Choroid plexus epithelial cell (primary cell): ENCODE measurements around the gene MST1.
"Not testable (repeated sequence)": the region's sequence is repeated elsewhere in the genome, so short reads cannot be mapped to it uniquely, and the experiment has no call there.

Experiments
- DNase-seq: peaks from one replicate; pipeline ENCODE4 v3.0.0-alpha.2; 2010; ENCODE audit warnings: low read depth
- H3K4me3 ChIP-seq: 2 replicates; pipeline ENCODE4 v1.5.1; 2011; ENCODE audit warnings: low read depth, mild to moderate bottlenecking, control low read depth, low read length, moderate library complexity
- TF ChIP-seq, protein P1 (sequence below): conservative IDR thresholded peaks from 2 replicates; pipeline ENCODE4 v1.5.1; 2011; ENCODE audit warnings: low read depth, mild to moderate bottlenecking, control low read depth, inconsistent platforms, low read length, moderate library complexity

Gene MST1

DNA sequence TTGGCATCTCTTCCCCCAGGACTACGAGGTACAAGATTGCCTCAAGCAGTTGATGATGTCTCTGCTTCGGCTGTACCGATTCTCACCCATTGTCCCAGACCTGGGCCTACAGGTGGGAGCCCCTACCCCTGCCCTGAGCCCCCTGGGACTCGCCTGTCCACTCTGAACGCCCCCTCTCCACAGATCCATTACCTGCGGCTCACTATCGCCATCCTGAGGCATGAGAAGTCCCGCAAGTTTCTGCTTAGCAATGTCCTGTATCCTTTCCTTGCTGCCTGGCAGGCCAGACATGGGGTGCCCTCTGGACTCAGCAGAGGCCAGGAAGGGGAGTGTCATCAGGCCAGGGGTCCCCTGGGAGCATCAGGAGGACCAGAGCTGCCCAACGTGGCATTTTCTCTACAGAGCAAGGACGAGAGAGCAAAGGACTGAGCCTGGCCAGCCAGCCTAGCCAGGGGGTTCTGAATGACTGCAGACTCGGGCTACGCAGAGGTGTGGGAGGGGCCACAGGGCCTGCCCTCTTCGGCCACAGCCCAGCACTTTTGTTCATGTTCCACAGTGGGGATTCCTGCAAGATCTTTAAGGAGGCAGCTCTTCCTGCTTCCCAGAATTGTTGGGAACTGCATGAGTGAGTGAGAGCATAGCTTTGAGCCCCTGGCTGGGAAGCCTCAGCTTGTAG, 11.3 kb upstream of the MST1 start:
- no peak for DNase-seq
- no peak overlapping the region for H3K4me3 ChIP-seq
- TF ChIP-seq, protein P1, sequence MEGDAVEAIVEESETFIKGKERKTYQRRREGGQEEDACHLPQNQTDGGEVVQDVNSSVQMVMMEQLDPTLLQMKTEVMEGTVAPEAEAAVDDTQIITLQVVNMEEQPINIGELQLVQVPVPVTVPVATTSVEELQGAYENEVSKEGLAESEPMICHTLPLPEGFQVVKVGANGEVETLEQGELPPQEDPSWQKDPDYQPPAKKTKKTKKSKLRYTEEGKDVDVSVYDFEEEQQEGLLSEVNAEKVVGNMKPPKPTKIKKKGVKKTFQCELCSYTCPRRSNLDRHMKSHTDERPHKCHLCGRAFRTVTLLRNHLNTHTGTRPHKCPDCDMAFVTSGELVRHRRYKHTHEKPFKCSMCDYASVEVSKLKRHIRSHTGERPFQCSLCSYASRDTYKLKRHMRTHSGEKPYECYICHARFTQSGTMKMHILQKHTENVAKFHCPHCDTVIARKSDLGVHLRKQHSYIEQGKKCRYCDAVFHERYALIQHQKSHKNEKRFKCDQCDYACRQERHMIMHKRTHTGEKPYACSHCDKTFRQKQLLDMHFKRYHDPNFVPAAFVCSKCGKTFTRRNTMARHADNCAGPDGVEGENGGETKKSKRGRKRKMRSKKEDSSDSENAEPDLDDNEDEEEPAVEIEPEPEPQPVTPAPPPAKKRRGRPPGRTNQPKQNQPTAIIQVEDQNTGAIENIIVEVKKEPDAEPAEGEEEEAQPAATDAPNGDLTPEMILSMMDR = peak; percentile 38

DNA sequence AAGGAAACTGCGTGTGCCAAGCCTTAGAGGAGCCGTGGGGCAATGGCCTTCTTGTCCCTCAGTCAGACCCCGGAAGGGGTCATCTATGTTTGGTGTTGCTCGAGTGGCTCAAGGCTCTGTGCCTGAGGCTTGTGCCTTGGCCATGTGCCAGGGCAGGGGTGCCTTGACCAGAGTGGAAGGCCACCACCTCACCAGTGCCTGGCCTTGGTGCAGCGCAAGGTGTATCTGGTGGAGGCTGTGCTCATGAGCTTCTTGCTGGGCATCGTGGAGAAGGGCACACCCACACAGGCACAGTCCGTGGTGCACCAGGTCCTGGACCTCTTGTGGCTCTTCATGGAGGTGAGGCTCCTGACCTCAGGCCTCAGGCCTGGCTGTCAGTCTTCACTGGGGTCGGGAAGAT, 10.7 kb upstream of the MST1 start:
- no peak for DNase-seq
- TF ChIP-seq, protein P1 = no peak
- no peak overlapping the region for H3K4me3 ChIP-seq

DNA sequence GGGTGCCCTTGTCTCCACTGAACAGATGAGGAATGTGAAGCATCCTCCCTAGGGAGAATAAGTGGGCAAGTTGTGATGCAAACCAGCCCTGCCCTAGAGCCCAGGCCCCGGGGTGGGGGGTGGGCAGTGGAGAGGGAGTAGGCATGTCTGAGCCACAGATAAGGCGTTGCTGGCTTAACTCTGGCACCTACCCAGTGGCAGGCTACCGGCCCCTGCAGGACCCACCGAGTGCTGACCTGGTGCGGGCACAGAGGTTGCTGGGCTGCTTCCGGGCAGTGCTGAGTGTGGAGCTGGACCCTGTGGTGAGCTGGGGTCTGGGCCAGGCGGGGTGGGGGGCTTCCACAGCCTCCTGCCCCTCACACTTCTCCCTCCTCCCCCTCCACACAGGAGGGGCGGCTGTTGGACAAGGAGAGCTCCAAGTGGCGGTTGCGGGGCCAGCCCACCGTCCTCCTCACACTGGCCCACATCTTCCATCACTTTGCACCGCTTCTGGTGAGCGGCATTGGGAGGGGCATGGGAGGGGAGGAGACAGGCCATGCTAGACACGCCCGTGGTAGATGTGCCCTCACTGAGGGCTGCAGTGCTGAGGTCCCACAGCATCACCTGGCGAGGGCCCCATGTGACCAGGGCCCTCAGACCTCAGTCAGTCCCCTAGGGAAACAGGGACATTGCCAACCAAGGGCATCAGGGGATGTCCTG, 10.2 kb upstream of the MST1 start:
- TF ChIP-seq, protein P1 = no peak
- DNase-seq = no peak
- H3K4me3 ChIP-seq = no peak overlapping the region

DNA sequence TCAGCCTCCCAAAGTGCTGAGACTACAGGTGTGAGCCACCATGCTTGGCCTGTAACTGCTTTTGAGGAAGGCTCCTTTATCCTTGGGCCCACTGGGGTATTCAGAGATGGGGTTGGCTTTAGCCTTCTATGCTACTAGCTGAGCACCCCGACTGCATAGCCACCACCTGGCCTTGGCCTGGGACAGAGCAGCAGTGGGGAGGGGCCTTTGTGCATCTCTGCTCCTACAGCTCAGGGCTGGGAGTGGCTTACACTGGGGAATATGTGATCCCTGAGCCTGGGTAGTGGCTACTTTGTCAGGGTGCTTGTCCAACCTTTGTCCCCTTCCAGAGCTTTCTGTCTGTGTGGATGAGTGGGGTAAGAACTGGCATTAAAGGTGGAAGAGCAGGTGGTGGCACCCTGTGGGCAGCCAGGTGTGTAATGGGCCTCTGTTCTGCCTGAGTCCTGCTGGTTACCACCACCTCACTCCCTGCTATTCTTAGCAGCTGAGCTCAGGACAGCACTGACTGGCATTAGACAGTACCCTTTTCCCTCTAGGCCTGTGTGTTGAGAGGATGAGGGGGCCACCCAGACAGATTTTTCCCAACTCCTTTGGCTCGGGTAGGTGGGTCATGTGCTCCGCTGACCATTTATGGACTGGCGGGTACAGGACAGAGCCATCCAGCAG, 6.2 kb upstream of the MST1 start:
- not testable (repeated sequence) for DNase-seq, H3K4me3 ChIP-seq

DNA sequence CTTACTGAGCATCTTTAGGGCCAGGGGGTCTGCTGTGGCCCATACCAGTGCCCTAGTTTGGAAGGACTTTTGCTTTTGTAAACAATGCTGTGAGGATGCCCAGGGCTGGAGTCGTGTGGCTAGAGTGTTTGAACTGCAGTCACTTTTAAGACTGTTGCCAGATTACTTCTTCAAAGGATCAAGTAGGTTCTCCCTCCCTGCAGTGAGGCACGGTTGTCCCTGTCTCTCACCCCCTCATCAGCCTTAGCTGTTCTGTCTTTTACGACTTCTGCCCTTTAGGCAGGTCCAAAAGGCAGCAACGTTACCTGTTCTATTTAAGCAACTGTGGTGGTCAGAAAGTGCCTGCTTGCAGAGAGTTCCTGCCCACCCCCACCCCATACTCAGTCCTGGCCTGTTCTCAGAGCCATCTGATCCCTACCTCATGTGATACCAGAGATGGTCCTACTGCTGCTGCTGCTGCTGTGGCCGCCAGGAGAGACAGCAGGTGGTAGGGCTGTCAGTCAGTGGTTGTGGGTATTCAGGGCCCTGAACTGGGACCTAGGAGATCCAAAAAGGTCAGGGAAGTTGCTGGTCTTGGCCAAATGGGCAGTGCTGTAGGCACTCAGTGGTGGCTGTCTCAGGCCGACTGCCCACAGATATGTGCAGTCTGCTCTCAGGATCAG, 5.3 kb upstream of the MST1 start:
- not testable (repeated sequence) for H3K4me3 ChIP-seq, DNase-seq

DNA sequence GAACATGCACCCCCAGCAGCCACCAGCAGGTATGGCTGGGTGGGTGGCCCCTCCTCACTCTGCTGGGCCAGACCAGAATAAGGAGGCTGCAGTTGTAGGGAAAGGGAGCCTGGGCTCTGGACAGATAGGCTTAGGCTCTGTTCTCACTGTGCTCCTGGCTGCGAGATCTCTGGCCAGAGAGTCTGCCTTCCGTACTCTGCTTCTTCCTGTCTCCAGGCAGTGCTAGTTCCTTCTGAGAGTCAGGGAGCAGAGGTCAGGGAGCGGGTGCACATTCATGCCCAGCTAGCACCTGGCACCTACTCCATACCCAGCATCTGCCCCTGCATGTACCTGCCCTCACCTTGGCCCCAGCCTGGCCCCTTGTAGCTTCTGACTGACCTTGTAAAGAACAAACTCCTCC, 2.2 kb upstream of the MST1 start:
- not testable (repeated sequence) for H3K4me3 ChIP-seq, DNase-seq

DNA sequence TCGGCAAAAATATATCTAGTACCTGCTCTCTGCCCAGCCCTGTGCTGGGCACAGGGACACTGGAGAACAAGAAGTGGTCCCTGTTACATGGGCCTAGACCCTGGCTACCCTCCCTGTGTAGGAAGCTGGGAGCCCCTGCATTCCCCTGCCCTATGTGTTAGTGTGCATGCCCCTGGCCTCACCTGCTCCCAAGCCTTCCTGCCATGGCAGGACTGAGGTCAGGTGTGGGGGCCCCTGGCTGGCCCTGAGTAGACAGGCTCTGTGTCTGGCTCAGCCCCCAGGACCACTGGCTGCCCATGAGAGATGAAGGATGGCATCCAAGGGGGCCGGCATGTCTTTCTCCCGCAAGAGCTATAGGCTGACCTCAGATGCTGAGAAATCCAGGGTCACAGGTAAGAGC, 1.6 kb upstream of the MST1 start:
- DNase-seq, H3K4me3 ChIP-seq: not testable (repeated sequence)

DNA sequence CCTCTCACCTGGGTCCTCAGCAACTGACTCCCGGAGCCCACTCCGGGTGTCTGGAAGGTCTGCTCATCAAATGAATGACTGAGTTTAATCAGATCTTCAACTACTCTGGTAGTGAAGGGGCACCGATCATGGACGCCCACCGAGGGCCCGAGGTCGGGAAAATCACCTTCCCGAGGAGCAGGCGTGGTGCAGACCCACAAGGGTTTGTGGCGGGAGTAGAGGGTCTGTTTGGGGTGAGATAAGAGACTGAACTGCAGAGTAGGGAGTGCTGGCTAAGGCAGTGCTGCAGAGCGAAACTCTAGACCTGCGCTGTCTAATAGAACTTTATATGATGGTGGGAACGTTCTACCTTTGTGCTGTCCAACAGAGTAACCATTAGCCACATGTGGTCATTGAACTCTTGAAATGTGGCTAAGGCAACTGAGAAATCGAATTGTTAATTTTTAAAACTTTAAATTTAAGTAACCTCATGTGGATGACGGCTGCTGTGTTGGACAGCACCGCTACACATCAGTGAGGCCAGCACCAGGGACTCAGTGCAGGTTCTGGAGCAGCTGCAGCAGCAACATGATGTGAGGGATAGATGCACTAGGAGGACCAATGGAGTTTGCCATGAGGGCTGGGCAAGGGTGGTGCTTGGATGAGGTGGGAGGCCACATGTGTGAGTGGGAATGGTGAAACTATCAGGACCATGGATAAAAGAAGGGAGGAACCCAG, 792 bp upstream of the MST1 start:
- H3K4me3 ChIP-seq = peak overlapping the region; percentile 96
- not testable (repeated sequence) for DNase-seq

DNA sequence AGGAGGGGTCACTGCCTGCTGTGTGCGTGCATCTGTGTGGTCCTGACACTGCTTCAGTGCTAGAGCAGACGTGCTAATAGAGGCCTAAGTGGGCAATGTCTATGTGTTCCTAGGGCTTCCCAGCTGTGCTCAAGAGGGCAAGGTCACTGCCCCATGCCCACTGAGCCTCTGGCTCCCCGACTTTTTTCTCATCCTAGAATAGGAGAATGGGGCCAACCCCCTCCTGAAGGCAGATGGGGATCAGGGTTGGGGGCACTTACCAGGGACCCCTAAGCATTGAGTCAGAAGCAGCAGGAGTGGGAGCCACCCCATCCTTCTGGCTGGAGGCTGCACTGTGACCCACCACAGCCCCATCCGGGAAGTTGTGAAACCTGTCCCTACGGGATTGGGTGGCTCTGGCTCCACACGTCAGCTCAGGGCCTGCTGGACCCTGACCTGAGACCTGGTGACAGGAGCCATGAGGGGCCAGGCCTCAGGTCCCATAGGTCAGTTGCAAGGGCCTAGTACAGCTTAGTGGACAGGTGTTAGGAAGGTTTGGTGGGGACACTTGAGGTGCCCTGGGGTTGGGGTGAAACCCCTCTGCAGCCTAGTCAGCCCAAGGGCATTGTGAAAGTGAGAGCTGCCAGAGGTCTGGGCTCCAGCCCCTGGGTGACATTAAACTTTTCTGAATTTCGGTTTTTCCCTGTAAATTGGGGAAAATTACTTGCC, 782 bp downstream of the MST1 start:
- not testable (repeated sequence) for DNase-seq
- H3K4me3 ChIP-seq = peak overlapping the region; percentile 96

DNA sequence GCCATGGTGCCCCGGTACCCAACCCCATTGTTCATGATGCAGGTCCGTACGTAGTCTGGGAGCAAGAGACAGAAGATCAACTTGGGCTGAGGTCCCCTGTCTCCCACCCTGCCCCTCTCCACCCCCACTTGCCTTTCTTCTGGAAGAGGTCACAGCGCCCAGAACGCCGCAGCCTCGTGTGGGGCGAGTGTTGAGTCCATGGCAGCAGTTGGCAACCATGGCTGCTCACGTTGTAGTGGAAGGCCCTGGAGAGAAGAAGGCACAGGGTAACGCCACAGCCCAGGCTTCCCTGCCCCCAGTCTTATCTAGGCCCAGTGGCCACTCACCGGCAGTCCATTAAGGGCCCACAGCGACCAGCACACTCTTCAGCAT, 1.9 kb downstream of the MST1 start:
- not testable (repeated sequence) for DNase-seq, H3K4me3 ChIP-seq

DNA sequence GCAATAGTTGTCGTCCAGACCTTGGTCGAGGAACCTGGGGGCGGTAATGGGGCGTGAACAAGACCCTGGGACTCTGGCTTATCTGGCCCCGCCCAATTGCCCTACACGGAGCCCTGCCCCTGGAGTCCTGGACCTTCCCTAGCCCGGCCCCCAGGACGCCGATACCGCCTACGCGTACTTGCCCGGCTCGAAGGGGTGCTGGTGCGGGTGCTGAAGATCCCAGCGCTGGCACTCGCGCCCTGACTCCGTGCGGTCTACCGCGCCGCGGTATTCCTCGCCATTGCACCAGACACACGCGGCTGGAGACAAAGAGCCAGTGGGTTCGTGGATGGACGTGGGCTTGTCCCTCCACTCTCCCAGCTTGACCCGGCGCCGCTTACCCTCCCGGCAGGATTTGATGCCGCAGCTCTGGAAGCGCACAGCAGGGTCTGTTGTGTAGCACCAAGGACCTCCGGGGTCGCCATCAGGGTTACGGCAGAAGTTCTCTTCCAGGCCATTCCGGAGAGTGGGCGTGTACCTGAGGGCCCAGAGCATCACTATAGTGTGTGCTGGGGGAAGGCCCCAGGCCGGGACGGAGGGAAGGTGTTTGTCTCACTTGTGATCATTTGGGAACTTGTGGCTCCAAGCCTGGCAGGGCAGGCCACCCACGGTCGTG, 2.4 kb downstream of the MST1 start:
- H3K4me3 ChIP-seq = peak overlapping the region; percentile 46
- peak; percentile 39 for DNase-seq

DNA sequence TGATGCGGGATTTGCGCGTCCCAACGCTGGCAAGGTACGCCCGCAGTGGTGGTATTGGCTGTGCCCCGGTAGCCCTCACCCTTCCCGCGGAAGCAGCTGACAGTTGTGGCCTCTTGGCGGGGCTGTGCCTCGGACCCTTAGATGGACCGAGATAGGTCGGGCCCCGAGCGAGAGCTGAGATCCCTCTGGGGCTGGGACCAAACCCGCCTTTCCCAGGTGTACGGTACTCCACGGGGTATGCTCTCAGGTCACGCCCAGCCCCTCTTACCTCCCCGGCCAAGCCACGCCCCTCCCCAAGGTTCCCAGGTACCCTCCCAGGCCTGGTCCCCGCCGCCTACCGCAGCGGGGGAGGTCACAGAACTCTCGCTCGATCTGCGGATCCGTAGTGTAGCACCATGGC, 2.9 kb downstream of the MST1 start:
- peak overlapping the region; percentile 46 for H3K4me3 ChIP-seq
- not testable (repeated sequence) for DNase-seq

DNA sequence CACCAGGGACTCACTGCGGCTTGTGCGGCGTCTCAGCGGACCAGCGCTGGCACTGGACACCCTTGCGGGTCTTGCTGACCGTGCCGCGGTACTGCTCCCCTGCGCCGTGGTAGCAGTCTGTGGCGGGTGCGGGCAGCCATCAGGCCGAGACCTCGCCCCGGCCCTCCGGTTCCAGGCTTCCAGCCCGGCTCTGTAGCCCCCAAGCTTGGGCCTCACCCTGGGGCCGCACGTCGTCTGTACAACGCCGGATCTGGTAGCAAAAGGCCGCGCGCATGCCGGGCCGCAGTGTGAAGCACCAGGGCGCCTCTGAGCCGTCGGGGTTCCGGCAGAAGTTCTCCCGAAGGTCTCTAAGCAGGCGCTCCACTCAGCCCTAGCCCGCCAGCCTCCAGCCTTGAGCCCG, 3.4 kb downstream of the MST1 start:
- not testable (repeated sequence) for H3K4me3 ChIP-seq, DNase-seq

DNA sequence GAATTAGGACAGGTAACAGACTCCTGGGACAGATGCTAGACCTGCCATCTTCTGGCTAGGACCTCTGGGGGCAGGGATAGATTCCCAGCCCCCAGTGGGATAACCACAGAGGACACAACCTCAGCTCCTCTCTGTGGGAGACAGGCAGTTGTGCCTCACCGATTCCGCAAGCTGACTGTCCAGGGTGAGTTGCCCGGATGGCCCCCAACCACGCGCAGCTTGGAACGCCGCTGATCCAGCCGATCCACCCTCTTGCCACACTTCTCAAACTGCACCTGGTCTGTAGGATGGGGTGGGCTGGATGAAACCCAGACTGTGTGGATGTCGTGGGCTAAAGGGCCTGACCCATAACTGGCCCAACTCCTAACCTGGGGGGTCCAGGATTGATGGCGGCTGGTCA, 4.2 kb downstream of the MST1 start:
- DNase-seq = not testable (repeated sequence)

More for the DNA sequence above, 4.2 kb downstream of the MST1 start:
- not testable (repeated sequence) for H3K4me3 ChIP-seq
